NCI-H1048 (cell line): Measurements from ENCODE around the gene MAN1A1.

ENCODE experiments used
- DNase-seq: peaks from one replicate; lab custom pipeline; 2025; lab: John Stamatoyannopoulos, UW

Gene MAN1A1

DNA sequence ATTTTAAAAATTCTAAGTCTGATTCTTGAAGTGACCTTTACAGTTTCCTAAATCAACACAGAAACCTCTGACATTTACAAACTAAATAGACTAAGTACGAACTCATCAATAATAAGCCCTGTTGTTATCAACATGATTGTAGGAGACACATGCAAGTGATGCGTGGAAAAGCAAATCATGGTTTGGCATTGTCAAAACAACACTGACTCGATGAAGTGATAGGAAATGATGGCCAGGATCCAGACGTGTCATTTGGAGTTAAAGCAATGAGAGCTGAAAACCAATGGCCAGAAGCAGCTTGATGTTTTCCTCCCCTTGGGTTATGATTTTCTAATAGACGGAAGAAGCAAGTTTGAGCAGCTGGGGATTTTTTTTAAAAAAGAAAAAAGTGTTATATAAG lies 153.7 kb downstream of the MAN1A1 start:
- no peak for DNase-seq

DNA sequence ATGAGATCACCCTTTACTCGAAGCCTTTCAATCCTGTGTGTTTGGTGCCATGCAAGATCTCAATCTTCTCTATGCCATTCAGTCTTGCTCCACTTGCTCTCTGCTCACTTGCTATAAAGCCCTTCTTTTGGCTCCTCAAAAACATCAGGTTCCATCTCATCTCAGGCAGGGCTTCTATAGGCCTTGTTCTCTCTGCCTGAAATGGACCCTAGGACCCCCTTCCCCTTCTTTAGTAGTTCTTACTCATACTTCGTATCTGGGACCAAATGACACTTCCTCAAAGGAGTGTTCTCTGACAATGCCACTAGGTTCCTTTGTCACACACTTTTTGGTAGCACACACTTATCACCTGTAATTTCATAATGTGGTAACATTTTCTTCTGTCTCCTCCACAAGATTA lies 154.4 kb downstream of the MAN1A1 start:
- no peak for DNase-seq

DNA sequence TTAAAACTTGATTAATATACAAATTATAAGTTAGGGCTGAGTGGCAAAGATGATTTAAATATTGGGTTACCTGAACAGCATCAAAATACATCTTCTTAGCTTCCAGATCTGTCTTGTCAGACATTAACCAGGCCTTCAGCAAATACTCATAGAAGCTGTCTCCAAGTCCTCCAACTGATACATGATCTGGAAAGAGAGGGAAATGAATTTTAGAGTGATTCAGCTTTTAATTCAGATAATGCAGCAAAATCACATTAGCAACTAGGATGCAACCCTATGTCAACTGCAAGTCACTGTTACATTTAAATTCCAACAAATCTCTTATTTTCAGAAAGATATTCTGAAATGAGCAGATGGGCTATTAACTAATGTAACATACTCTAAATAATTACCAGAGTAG lies 155.9 kb downstream of the MAN1A1 start:
- no peak for DNase-seq

DNA sequence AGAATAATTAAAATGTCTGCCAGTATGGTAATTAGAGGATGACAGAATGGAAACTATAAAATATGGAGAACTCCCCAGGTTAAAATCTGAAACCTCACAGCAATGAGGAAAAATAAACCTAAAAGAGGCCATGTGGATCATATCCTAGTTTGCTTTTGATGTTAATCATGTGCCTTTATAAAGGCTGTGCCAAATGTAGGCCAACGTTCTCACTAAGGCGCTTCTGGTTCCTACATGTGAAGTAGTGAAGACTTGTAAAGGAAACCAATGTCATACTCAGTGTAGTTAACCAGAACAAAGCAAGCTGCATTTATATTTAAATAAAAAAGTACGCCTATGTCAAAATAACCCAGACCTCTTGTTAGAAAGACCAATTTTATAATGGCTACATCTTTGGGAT lies 157.4 kb downstream of the MAN1A1 start:
- no peak for DNase-seq

DNA sequence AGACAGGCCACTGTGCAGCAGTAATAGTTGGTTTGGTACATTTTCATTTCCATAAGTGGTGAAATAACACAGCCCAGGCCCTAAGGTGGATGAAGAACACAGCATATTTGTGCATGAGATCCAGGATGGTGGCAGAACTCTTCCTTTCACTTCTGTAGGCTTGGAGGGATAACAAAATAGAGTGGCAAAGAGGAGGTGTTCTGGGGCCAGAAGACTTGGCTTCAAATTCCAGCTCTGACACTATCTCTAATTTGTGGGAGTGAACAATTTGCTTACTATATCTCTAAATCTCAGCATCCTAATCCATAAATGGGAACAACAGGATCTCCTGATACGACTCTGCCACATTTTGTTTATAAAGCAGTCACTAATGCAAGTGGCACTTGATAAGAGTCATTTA lies 159.4 kb downstream of the MAN1A1 start:
- DNase-seq, result no peak

DNA sequence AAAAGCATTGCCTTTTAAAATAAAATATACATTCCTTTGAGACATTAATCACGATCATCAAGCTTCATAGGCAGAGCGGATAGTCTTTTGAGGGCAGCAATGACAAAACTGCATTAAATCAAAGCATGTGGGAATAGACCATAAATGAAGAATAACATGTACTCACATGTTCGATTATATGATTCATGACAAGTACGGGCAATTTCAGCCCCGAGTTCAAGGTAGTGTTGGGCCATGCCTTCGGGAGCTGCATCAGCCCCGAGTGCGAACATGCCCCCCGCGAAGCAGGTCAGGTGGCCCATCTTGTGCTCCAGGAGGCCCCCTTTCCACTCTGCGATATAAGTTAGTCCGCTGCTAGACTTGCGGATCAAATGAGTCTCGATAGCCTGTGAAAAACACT lies 160.1 kb downstream of the MAN1A1 start:
- DNase-seq, result no peak

DNA sequence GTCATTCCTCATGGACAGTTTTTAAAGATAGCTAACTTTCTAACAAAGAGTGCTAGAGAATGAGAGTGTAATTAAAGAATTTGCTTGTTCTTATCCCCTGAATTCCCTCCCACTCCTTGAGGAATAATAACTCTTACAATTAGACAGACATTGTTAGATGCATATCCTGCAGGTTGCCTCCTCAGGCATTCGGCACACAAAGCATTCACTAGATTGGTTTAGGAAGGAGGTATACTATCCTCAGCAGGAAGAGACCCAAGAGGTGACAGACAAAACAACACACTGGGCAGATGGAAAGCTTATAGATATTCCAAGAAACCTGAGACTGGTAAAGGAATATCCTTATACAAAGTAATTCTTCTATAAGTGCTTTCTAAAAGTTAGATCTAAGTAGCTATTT lies 162.0 kb downstream of the MAN1A1 start:
- no peak for DNase-seq

DNA sequence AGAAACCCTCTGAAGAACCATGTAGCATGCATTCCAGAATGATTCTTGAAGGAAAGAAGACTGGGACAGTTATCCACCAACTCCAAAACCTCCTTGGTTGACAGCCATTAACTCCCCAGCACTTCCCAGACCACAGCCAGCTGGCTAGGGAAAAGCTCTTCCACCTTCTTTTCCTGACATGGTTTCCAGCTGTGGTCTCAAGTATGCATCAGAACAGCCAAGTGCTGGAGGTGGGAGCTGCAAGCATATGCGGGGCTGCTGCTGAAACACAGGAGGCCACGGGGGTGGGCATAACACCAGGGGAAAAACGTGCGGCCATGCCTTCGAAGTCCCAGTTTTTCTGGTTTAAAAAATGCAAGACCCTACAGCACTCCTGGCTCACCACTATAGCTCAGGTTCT lies 163.1 kb downstream of the MAN1A1 start:
- no peak for DNase-seq

DNA sequence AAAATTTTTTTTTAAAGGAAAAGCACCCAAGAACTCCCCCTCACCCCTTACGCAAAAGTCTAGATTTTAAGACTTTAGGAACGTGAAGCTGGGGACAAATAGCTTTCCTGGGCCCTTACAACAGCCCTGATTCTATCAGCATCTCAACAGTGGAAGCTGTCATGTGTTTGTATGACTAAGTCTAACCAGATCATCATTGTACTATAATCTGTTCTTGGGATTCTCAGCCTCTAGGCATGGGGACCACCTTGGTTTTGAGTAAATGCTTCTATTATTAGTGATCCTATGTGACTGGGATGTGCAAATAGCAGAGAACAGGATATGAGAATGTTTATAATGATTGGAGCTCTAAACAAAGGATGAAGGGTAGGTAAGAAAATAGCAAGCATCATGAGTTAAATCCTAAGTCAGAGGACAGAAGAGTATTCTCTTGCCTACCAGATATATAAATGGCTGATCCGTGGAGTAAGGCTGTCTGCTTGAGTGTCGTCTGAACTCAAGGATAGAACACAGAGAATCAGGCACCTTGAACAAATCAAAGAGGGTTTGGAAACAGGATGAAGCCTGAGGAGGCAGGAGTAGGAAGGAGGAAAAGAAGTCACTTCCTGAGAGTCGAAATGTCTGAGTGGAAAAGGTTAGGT lies 165.4 kb downstream of the MAN1A1 start:
- no peak for DNase-seq

DNA sequence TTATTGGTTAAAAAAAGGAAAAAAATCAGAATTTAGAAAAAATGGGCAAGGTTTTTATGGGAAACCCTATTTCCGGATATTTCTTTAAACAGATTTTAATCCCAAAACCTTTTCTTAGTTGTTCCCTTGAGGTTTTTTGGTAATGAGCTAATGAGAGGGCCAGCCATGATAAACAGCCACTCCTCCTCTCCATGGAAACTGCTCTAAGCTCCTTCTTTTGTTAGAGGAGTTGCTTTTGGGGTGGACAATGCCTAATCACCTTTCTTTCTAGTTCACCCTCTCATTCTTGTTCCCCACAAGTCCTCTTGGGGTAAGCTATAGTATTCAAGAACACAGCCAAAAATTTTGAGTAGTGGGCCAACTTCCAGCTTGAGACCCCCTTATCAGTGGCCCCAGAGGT lies 166.1 kb downstream of the MAN1A1 start:
- no peak for DNase-seq

DNA sequence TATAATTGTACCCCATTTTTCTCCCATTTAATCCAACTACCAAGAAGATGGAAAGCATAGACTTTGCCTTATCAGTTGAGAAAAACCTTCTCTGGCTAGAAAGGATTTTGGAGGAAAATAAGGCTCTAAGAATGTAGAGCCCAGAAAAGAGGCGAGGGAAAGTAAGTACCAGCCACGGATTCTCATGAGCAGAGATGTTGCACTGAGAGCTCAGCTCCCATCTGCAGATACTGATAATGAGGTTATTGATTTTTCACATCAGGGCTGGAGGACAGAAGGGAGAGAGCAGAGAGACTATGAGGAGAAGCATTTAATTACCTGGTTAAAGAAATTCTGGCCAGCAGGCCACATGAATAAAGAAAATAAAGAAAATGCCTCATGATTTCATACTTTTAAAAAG lies 166.7 kb downstream of the MAN1A1 start:
- DNase-seq, result no peak

DNA sequence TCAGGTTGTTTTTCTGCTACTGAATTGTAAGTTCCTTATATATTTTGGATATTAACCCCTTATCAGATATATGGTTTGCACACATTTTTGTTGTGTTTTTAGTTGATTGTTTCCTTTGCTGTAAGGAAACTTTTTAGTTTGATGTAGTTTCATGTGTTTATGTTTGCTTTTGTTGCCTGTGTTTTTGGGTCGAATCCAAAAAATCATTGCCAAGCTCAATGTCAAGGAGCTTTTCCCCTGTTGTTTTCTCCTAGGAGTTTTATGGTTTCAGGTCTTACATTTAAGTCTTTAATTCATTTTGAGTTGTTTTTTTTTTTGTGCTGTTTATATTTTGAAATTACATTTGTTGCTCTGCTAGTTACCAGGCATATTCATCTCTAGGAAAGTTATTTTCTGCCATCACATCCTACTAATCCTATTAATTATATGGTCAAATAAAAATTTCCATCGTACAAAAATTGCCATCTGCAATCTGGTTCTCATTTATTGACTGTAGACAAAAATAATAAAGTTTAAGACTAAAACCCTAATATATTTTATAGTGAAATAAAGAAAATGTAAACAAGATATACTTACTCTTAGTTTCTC lies 167.3 kb downstream of the MAN1A1 start:
- DNase-seq, result no peak

DNA sequence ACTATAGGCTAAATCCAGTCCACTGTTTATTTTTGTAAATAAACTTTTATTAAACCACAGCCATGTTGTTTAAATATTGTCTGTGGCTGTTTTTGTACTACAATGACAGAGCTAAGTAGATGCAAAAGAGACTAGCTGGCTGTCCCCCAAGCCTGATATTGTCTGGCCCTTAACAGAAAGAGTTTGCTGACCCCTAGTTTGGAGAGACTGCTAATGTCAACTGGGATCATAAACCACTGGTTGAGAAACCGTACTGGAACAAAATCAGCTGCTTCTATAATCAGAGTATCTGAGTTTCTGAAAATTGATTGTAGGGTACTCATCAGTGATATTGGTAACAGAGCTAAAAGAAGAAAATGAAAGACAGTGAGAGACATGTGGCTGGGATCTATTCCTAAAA lies 168.5 kb downstream of the MAN1A1 start:
- DNase-seq, result no peak

DNA sequence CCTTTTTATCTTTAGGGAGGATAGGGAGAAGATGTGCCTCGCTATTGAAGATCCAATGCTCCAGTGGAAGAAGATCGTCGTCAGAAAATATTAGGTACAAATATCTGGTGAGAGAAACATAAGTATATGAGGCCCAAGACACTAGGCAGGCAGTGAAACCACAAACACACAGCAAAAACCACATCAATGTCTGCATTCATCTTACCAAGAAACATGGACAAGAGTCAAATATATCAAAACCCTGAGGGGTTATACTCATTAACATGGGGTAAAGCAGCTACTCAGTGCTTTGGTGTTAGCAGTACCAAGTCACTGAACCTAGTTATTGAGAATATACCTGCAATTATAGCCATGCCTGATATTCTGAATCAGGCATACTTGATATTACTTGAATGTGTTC lies 169.7 kb downstream of the MAN1A1 start:
- no peak for DNase-seq

DNA sequence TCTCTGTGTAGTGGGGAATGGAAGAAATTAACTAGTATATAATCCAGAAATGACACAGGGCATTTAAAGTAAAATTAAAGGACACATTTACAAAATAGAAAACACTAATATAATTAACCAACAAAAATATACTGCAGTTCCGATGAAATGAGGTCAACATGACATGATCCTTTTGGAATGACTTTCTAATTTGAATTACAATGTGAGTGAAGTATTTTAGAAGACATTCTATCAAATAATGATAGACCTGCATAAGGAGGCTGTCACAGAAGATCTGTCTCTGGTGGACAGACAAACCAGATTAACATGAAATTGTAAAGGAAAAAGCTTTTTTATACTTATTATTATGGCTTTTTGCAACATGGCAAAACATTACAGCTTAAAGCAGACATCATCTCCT lies 170.5 kb downstream of the MAN1A1 start:
- no peak for DNase-seq

DNA sequence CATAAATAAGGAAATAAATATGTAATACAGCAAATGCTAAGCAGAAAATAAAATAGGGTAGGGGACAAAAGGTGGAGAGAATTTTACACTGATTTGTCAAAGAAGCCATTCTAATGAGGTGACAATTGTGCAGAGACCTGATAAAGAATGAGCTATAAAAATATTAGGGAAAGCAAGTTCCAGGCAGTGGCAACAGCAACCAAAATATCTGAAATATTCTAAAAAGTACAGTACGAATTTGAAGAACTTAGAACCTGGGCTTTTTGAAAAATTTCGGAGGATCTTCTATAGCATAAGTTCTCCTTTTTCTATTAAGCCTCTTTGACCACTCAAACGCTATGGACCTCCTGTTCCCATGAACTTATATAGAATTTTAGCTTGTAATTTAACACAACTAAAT lies 173.1 kb downstream of the MAN1A1 start:
- DNase-seq, result no peak

DNA sequence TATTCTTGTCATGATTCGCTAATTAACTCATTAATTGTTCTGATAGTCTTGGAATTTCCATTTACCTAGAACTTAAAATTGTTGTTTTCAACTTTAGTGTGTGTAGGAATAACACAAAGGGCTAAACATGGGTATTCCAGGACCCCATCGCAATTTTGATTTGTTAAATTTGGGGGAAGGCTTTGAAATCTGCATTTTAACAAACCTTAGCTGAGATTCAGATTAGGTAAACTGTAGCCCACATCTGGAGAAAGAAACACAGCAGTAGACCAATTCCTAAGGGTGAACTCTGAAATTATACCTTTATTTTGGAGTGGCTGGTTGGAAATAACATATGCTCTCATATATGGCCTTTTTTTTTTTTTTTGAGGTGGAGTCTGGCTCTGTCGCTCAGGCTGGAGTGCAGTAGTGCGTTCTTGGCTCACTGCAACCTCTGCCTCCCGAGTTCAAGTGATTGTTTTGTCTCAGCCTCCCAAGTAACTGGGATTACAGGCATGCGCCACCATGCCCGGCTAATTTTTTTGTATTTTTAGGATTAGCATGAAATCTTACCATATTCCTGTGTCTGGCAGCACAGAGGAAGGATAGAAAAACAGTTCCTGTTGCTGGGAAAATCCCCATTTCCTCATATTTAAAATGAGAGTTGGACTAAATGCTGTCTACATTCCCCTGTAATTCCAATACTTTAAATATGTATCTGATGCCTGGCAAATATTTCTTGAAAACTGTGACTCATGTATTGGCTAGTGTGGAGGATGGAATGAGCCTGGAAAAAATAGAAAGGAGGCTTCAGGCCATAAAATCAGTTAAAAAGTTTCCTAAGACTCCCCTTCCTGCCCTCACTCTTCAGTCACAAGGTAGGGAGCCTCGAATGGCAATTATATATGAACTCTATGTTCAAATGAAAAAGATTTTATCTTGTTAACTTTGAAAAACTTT lies 174.4 kb downstream of the MAN1A1 start:
- DNase-seq, result no peak

DNA sequence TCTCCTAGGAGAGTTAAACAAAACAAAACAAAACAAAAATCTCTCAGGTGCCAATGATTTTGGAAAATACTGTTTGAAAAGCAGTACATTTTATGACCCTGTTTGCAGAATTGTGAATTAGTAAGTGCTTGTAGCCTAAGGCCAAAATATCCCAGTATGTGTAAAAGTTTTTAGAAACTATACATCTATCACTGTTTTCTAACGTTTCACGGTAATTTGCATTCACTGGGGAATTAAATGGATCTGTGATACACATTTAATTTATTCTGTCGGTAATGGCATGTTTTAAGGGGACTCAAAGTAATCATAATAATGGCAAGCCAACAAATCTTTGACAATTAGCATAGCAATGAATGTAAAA lies 175.5 kb downstream of the MAN1A1 start:
- DNase-seq, result no peak

DNA sequence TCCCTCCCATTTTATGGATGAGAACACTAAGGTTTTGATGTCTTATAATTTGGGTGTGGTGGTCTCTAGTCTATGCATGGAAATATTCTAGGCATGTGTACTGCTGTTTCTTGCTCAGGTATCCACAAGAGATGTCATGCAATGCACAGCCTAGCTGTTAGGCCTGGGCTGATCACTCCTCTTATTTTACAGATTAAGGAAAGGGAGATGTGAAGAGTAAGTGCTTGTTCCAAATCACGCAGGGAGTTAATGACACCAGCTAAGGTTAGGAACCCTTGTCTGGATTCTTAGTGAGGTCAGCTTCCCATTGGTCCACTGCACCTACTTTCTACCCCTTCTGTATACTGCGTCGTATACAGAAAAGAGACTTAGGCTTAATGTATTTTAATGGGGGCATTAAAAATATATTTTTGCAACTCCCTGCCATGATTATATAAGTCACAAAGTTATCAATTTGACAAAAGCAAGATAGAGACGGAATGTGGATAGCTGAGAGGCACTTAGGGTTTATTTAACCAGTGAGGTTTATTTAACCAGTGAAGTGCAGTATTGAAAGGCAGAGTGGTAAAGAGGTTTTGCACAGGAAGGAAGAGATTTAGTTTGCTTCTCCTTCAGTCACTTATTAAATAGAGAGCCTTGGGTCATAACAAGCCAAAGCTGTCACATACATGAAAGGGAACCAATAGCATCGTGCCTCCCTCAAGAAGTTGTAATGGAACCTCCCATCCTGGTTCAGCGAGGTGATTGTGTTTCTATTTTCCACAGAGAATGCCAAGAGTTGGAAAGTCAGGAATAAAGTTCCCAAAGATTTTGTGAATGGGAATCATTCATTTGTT lies 176.1 kb downstream of the MAN1A1 start:
- no peak for DNase-seq

DNA sequence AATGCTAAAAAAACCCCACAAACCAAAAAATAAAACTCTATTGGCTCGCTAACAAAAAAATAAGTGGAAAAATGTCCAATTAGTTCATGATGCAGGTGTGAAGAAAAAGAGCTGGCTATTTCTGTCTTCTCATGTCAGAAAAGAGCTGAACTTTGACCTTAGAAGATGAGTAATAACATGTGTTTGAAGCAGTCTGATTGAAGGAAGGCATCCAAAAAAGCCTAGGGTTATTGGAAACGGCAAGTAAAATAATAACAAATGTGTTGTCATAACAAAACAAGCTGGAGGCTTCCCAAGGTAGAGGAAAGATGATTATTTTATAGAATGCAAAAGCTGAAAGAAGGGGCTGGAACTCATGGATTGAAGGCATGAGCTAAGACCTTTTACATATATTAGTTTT lies 176.7 kb downstream of the MAN1A1 start:
- DNase-seq, result no peak

DNA sequence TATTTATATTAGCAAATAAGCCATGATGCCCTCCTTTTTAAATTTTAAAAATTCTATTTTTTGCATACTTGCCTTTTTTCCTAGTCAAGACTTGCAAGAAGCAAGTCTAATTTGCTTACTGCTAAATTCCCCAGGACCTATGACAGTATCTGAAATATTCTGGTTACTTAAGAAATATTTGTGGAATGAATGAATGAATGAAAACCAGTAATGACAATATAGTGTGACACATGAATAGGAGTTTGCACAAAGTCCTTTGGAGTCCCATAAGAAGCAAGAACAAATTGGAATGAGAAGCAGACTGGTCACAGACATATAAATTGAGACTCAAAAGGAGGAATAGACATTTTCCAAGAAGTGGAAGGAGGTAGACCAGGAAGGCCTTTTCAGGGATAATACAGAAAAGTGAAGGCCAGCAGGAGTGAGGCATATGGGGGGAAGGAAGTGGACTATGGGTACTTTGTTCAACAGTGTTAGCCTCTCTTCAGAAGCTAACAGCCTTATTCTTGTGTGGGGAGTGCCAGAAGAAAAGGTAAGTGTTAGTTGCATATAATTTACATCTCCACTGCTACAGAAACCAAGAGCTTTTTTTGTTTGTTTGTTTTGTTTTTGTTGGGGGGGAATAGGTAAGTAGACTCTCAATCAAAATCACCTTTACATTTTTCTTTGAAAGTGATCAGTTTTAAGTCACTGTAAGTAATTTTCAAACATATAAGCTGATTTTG lies 177.5 kb downstream of the MAN1A1 start:
- no peak for DNase-seq
